ENCODE data around the gene ANXA9. TPM values are rescaled to one million over a fixed set of nuclear protein-coding genes. Genes with fewer than 3 reads are reported as not detected.

The ANXA9 gene
- total RNA-seq, 1 donor from 2014 or later, result not detected

DNA sequence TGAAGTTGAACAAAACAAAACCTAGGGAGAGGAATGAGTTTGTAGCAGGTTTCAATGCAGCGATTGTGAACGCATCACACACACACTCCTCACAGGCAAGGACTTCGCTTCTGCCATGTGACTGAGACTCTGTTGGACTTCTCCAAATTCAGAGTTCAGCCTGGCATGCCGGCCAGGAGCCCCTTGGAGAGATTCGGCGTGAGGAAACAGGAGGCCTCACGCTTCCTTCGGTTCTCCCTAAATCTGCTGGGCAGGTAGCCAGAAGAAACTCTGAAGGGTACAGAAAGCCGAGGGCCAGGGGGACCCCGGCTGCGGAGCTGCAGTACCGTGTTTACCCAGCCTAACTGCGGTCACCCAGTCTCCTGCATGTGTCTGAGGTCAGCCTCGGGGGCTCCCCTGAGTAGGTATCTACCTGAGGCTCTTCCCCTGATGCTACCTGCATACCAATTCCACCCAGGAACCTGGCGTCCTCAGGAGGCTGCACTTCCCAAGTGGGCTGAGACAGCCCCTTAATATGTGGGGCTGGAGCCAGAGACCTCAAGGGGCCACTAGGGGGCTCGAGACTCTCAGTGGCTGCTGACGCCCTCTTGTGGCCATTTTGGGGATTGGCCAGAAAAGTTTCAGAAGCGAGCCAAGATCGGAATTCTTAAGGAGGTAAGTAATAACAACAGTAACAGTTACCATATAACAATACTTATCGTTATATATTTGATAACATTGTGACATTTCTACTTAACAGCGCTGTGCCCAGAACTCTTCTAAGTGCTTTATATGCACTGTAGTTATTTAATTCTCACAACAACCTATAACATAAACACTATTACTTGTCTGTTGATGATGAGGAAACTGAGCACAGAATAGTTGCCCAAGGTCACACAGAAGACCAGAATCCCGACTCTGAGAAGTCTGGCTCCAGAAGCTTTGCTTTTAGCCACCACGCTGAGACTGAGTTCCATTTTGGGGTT, 2.7 kb upstream of the ANXA9 start:
- H3K36me3 Mint-ChIP-seq (ENCODE audit: low read depth), result no peaks in the 10 kb centered on the region
- no peaks in the 10 kb centered on the region for H3K9me3 Mint-ChIP-seq
- peak; percentile 80 for DNase-seq (ENCODE audit: low spot score)
- peaks cover 32% of the 10 kb centered on the region for H3K4me1 Mint-ChIP-seq (ENCODE audit: low read depth)
- H3K27ac Mint-ChIP-seq, result no peak overlapping the region
- intact Hi-C loops (cut with micrococcal nuclease), result loop anchor here (1.0 to 5.0 kb wide), 10 partner anchors 17 to 725 kb away; partner anchors contain the start of genes ARNT, ENSA, GOLPH3L and MINDY1
- H3K4me3 Mint-ChIP-seq, result no peak overlapping the region
- H3K27me3 Mint-ChIP-seq (ENCODE audit: insufficient read depth), result no peaks in the 10 kb centered on the region

- Mint-ChIP-seq H3K4me3 (no peak overlapping the region), H3K4me1 (ENCODE audit: low read depth) (peaks cover 27% of the 10 kb centered on the region), H3K27ac (no peak overlapping the region), H3K27me3 (ENCODE audit: insufficient read depth) (no peaks in the 10 kb centered on the region), H3K9me3 (no peaks in the 10 kb centered on the region), H3K36me3 (ENCODE audit: low read depth) (no peaks in the 10 kb centered on the region)
- no peak for DNase-seq (ENCODE audit: low spot score)
- intact Hi-C loops (cut with micrococcal nuclease), result no loop called here
Measured at GRCh38 chr1:150981177-150981804, 801 bp upstream of the ANXA9 start.

DNA sequence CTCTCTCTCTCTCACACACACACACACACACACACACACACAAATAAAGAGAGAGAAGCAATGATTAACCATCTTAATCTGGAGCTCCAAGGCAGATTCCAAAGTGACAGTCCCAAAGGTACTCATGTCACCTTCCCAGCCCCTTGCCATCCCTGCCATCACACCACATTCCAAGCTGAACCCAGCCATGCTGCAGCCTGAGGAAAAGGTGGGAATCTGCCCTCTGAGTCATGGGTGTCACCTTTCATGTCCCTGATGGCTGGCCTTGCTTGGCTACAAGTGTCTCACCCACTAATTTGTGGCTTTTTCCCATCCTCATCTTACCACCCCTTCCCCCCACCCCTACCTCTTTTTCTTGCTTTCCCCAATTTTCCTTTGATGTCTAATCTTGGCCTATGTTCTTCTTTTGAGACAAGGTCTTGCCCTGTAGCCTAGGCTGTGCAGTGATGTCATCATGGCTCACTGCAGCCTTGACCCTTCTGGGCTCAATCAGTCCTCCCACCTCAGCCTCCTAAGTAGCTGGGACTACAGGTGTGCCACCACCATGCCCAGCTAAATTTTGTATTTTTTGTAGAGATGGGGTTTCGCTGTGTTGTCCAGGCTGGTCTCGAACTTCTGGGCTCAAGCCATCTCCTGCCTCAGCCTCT, 3.2 kb downstream of the ANXA9 start:
- intact Hi-C loops (cut with micrococcal nuclease), result no loop called here
- no peak overlapping the region for H3K27ac Mint-ChIP-seq
- no peak for DNase-seq (ENCODE audit: low spot score)

GRCh38 chr1:150987924-150988323, 5.8 kb downstream of the ANXA9 start:
- no peak overlapping the region for H3K4me3 Mint-ChIP-seq
- H3K9me3 Mint-ChIP-seq, result no peaks in the 10 kb centered on the region
- no peak for DNase-seq (ENCODE audit: low spot score)
- H3K36me3 Mint-ChIP-seq (ENCODE audit: low read depth), result no peaks in the 10 kb centered on the region
- intact Hi-C loops (cut with micrococcal nuclease), result no loop called here
- no peaks in the 10 kb centered on the region for H3K4me1 Mint-ChIP-seq (ENCODE audit: low read depth)
- H3K27me3 Mint-ChIP-seq (ENCODE audit: insufficient read depth), result no peaks in the 10 kb centered on the region
- no peak overlapping the region for H3K27ac Mint-ChIP-seq

More for the DNA sequence above, 3.2 kb downstream of the ANXA9 start:
- no peak overlapping the region for H3K4me3 Mint-ChIP-seq
- no peaks in the 10 kb centered on the region for H3K9me3 Mint-ChIP-seq
- H3K4me1 Mint-ChIP-seq (ENCODE audit: low read depth), result no peaks in the 10 kb centered on the region
- H3K27me3 Mint-ChIP-seq (ENCODE audit: insufficient read depth), result no peaks in the 10 kb centered on the region
- H3K36me3 Mint-ChIP-seq (ENCODE audit: low read depth), result no peaks in the 10 kb centered on the region

DNA sequence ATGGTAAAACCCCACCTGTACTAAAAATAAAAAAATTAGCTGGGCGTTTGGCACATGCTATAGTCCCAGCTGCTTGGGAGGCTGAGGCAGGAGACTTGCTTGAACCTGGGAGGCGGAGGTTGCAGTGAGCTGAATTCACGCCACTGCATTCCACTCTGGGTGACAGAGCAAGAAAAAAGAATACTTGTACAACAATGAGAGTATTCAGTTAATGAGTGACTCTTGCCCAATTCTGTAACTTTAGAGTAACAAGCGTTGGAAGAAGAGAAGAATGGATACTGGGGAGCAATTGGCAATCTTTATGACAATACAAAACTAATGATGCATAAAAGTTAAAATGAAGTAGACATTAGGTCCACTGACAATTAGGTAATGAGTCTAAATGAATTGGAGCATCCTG, 10.5 kb downstream of the ANXA9 start:
- DNase-seq (ENCODE audit: low spot score), result no peak
- Mint-ChIP-seq H3K4me3 (no peak overlapping the region), H3K4me1 (ENCODE audit: low read depth) (peaks cover 8% of the 10 kb centered on the region), H3K36me3 (ENCODE audit: low read depth) (peaks cover 5% of the 10 kb centered on the region), H3K27me3 (ENCODE audit: insufficient read depth) (no peaks in the 10 kb centered on the region), H3K27ac (no peak overlapping the region), H3K9me3 (no peaks in the 10 kb centered on the region)
- intact Hi-C loops (cut with micrococcal nuclease), result no loop called here

- Mint-ChIP-seq H3K27ac (no peak overlapping the region), H3K9me3 (no peaks in the 10 kb centered on the region), H3K36me3 (ENCODE audit: low read depth) (peaks cover 5% of the 10 kb centered on the region), H3K4me1 (ENCODE audit: low read depth) (peaks cover 8% of the 10 kb centered on the region), H3K27me3 (ENCODE audit: insufficient read depth) (no peaks in the 10 kb centered on the region), H3K4me3 (no peak overlapping the region)
- DNase-seq (ENCODE audit: low spot score), result no peak
- intact Hi-C loops (cut with micrococcal nuclease), result no loop called here
Measured at GRCh38 chr1:150994248-150994647, 12.2 kb downstream of the ANXA9 start.

GRCh38 chr1:150995460-150995859, 13.4 kb downstream of the ANXA9 start:
- Mint-ChIP-seq H3K27me3 (ENCODE audit: insufficient read depth) (no peaks in the 10 kb centered on the region), H3K4me3 (no peak overlapping the region), H3K4me1 (ENCODE audit: low read depth) (peaks cover 8% of the 10 kb centered on the region), H3K36me3 (ENCODE audit: low read depth) (peaks cover 7% of the 10 kb centered on the region), H3K27ac (no peak overlapping the region), H3K9me3 (no peaks in the 10 kb centered on the region)
- no peak for DNase-seq (ENCODE audit: low spot score)
- intact Hi-C loops (cut with micrococcal nuclease), result loop anchor here (5.0 kb wide), 1 partner anchor 738 kb away; the partner anchor contains the start of gene CA14

DNA sequence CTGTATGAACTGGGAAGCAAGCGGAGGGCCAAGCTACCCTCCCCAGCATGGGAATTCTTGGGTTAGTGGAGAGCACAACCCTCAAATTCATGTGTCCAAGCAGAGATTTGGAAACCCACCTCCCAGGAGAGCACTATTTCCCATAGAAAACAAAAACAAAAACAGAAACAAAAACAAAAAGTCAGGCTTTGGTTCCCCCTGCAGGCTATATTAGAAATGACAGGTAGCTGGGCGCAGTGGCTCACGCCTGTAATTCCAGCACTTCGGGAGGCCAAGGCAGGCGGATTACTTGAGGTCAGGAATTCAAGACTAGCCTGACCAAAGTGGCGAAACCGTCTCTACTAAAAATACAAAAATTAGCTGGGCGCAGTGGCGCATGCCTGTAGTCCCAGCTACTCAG, 13.8 kb downstream of the ANXA9 start:
- Mint-ChIP-seq H3K9me3 (no peaks in the 10 kb centered on the region), H3K27ac (no peak overlapping the region), H3K4me1 (ENCODE audit: low read depth) (peaks cover 8% of the 10 kb centered on the region), H3K4me3 (no peak overlapping the region), H3K27me3 (ENCODE audit: insufficient read depth) (no peaks in the 10 kb centered on the region), H3K36me3 (ENCODE audit: low read depth) (peaks cover 10% of the 10 kb centered on the region)
- intact Hi-C loops (cut with micrococcal nuclease), result loop anchor here (1.0 to 5.0 kb wide), 3 partner anchors 12 to 739 kb away; partner anchors contain the start of genes CA14 and PRUNE1
- peak; percentile 20 for DNase-seq (ENCODE audit: low spot score)

DNA sequence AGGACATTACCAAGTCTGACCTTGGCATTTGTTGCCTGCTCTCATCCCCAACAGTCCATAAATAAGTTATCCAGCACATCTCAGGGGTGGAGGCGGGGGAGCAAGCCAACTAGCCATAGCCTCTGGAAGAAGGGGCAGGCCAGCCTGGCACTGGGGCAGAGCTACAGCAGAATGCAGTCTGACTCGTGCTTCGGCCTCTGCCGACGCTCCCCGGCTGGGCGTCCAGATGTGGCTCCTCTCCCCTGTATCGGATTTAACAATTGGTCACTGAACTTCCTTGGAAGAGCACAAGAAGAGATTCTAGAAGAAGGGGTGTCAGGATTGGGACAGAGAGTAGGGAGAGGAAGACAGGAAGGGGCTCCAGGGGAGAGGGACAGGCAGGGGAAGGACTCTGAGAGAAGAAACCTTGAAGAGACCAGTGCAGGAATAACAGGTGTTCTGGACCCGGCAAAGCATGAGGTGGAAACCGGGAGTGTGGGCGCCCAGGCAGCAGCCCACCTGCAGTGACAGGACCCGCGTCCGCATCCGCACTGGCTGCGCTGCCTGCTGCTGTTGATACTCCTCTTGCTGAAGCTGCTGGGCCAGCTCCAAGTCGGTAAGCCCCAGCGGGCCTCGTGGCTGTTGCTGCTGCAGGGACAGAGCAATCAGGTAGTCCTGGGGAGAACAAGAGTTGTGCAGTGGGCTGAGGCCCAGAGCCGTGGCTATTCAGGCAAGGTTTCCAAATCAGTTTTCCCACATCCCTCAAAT, 15.2 kb downstream of the ANXA9 start:
- peaks cover 17% of the 10 kb centered on the region for H3K36me3 Mint-ChIP-seq (ENCODE audit: low read depth)
- DNase-seq (ENCODE audit: low spot score), result no peak
- intact Hi-C loops (cut with micrococcal nuclease), result loop anchor here (5.0 kb wide), 1 partner anchor 740 kb away; the partner anchor contains the start of gene CA14
- no peak overlapping the region for H3K4me3 Mint-ChIP-seq
- H3K27me3 Mint-ChIP-seq (ENCODE audit: insufficient read depth), result no peaks in the 10 kb centered on the region
- H3K27ac Mint-ChIP-seq, result peak overlapping the region; percentile 4
- H3K4me1 Mint-ChIP-seq (ENCODE audit: low read depth), result peaks cover 18% of the 10 kb centered on the region
- no peaks in the 10 kb centered on the region for H3K9me3 Mint-ChIP-seq

DNA sequence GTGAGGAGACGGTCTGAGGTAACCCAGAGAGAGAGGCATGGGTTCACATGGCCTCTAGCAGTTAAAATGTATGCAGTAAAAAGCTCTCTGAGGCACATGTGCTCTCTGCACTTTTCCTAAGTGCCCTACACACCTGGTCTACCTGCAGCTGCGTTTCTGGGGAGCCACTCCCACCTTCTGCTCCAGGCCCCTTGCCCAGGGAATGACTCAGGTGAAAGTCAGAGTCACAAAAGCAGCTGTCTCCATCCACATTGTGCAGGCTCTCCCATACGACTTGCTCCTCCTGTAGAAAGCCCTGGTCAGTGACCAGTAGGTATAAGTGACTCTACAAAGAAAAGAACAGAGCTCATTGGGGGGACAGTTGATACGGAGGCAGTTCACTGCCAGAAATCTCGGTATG, 15.9 kb downstream of the ANXA9 start:
- H3K27ac Mint-ChIP-seq, result no peak overlapping the region
- no peaks in the 10 kb centered on the region for H3K27me3 Mint-ChIP-seq (ENCODE audit: insufficient read depth)
- peaks cover 24% of the 10 kb centered on the region for H3K4me1 Mint-ChIP-seq (ENCODE audit: low read depth)
- intact Hi-C loops (cut with micrococcal nuclease), result loop anchor here (5.0 kb wide), 1 partner anchor 741 kb away; the partner anchor contains the start of gene CA14
- H3K36me3 Mint-ChIP-seq (ENCODE audit: low read depth), result peaks cover 22% of the 10 kb centered on the region
- no peak overlapping the region for H3K4me3 Mint-ChIP-seq
- H3K9me3 Mint-ChIP-seq, result no peaks in the 10 kb centered on the region
- no peak for DNase-seq (ENCODE audit: low spot score)

- intact Hi-C loops (cut with micrococcal nuclease), result loop anchor here (5.0 kb wide), 1 partner anchor 742 kb away; the partner anchor contains the start of gene CA14
- no peak for DNase-seq (ENCODE audit: low spot score)
Measured at GRCh38 chr1:150999051-150999674, 17.1 kb downstream of the ANXA9 start.

DNA sequence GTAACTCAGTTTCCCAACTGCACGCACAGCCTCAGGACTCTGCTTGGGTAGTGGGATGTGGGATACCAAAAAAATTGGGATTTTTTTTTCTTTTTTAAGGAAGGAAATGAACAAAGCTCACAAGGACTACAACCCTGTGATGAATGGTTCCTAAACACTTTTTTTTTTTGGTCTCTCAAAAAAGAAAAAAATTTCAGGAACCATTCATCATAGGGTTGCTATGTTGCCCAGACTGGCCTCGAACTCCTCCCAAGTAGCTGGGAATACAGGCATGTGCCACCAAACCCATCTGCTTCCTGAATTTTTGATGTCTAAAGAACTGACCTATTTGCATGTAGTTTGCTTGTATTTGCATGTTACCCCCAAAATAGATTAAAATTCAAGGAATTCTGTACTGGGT, 17.8 kb downstream of the ANXA9 start:
- Mint-ChIP-seq H3K4me3 (no peak overlapping the region), H3K27ac (no peak overlapping the region), H3K27me3 (ENCODE audit: insufficient read depth) (no peaks in the 10 kb centered on the region), H3K9me3 (no peaks in the 10 kb centered on the region), H3K4me1 (ENCODE audit: low read depth) (peaks cover 44% of the 10 kb centered on the region), H3K36me3 (ENCODE audit: low read depth) (peaks cover 23% of the 10 kb centered on the region)
- intact Hi-C loops (cut with micrococcal nuclease), result loop anchor here (5.0 to 10.0 kb wide), 2 partner anchors 125 to 743 kb away; partner anchors contain the start of genes ARNT and CA14
- DNase-seq (ENCODE audit: low spot score), result no peak

More at GRCh38 chr1:150999051-150999674, 17.1 kb downstream of the ANXA9 start:
- Mint-ChIP-seq H3K4me3 (no peak overlapping the region), H3K9me3 (no peaks in the 10 kb centered on the region), H3K36me3 (ENCODE audit: low read depth) (peaks cover 23% of the 10 kb centered on the region), H3K27ac (no peak overlapping the region), H3K4me1 (ENCODE audit: low read depth) (peaks cover 36% of the 10 kb centered on the region), H3K27me3 (ENCODE audit: insufficient read depth) (no peaks in the 10 kb centered on the region)
